Stomach (tissue), 4 donors: Measurements from ENCODE around the gene PCNX1.

Source experiments
- POLR2A ChIP-seq, 4 donors: fragments of 450-650 bp; IDR thresholded peaks; one replicate each; pipeline ENCODE4 v1.6.1; 2016; ENCODE audit warnings: antibody characterized with exemption in 4 of 4, control low read depth in 2 of 4, mild to moderate bottlenecking in 1 of 4, moderate library complexity in 1 of 4
- TF ChIP-seq, protein P1 (sequence below), 7 experiments: fragments of 450-650 bp in 4 of 7; fragments of 200-600 bp in 3 of 7; sonication (generic) in 3 of 7; IDR thresholded peaks; one replicate each; pipeline ENCODE4 v1.5.1; 2016 to 2019; ENCODE audit warnings: antibody characterized with exemption in 7 of 7, control low read depth in 2 of 7, mild to moderate bottlenecking in 1 of 7

DNA sequence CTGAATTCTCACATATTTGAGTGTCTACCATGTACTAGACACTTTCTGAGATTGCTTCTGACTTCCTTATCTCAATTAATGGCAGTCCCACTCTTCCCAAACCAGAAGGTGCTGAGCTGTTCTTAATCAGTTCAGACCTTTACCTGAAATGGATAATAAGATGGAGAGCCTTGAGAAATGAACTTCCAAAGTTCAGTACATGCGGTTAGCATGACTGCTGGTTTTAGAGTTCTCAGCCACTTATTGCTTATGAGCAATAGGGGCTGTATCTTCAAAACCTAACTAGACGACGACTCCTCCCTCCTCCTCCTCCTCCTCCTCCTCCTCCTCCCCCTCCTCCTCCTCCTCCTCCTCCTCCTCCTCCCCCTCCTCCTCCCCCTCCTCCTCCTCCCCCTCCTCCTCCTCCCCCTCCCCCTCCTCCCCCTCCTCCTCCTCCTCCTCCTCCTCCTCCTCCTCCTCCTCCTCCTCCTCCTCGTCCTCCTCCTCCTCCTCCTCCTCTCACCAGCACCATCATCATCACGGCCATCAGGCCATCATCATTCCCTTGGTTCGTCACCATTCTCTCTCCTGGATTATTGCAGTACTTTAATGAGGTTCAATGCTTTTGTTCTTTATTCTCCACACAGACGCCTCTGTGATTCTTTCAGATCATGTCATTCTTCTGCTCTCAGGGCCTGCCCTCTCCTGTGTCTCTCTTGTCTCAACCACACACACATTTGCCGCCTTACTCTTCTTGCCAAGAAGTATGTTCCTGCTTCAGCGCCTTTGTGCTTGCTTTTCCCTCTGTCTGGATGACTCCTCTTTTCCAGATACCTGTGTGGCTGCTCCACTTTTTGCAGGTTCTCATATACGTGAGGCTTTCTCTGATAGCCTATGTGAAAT lies 2.7 kb downstream of the PCNX1 start:
- TF ChIP-seq, protein P1, sequence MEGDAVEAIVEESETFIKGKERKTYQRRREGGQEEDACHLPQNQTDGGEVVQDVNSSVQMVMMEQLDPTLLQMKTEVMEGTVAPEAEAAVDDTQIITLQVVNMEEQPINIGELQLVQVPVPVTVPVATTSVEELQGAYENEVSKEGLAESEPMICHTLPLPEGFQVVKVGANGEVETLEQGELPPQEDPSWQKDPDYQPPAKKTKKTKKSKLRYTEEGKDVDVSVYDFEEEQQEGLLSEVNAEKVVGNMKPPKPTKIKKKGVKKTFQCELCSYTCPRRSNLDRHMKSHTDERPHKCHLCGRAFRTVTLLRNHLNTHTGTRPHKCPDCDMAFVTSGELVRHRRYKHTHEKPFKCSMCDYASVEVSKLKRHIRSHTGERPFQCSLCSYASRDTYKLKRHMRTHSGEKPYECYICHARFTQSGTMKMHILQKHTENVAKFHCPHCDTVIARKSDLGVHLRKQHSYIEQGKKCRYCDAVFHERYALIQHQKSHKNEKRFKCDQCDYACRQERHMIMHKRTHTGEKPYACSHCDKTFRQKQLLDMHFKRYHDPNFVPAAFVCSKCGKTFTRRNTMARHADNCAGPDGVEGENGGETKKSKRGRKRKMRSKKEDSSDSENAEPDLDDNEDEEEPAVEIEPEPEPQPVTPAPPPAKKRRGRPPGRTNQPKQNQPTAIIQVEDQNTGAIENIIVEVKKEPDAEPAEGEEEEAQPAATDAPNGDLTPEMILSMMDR (IDR thresholded peaks at IDR 0.05): no peak
- no peak for TF ChIP-seq POLR2A (IDR thresholded peaks at IDR 0.05)
